ENCODE results near the gene STAU1.
"Not testable (repeated sequence)": the region's sequence is repeated elsewhere in the genome, so short reads cannot be mapped to it uniquely, and the experiment has no call there.

The STAU1 gene

DNA sequence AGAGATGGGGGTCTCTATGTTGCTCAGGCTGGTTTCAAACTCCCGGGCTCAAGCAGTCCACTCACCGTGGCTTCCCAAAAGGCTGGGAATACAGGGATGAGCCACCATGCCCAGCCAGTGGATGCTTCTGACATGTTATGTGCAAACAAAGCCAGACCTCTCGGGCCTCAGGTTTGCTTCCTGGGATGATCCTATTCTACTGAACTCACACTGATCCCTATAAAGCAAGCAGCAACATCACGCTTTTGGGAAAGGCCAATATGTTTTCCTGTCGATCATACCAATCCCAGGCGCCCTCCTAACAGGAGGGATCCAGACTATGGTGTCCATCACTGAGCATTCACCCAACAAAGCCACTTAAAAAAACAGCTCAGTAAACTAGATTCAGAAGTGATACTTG is 81.8 kb downstream of the STAU1 start:
- Histone ChIP-seq H3K4me1 (ENCODE audit: control insufficient read depth, insufficient read depth, low read length) (no peaks in the 10 kb centered on the region), H3K27me3 (replicated peaks; ENCODE audit: control insufficient read depth, insufficient read depth, low read length) (no peaks in the 10 kb centered on the region), H3K4me3 (ENCODE audit: low read length) (no peak overlapping the region), H3K9ac (ENCODE audit: low read length) (no peak overlapping the region), H3K36me3 (ENCODE audit: control insufficient read depth, insufficient read depth, low read length, severe bottlenecking) (peaks cover 37% of the 10 kb centered on the region), H3K9me3 (ENCODE audit: control insufficient read depth, low read length) (no peaks in the 10 kb centered on the region)
- DNase-seq (ENCODE audit: low read depth), result no peak

- H3K9me3 ChIP-seq (ENCODE audit: control insufficient read depth, low read length); H3K27me3 ChIP-seq (replicated peaks; ENCODE audit: control insufficient read depth, insufficient read depth, low read length); H3K4me3 ChIP-seq (ENCODE audit: low read length); H3K4me1 ChIP-seq (ENCODE audit: control insufficient read depth, insufficient read depth, low read length); H3K9ac ChIP-seq (ENCODE audit: low read length); DNase-seq (ENCODE audit: low read depth): not testable (repeated sequence)
- H3K36me3 ChIP-seq (ENCODE audit: control insufficient read depth, insufficient read depth, low read length, severe bottlenecking), result peaks cover 45% of the 10 kb centered on the region
Measured at GRCh38 chr20:49104979-49105547, 83.1 kb downstream of the STAU1 start.

- Histone ChIP-seq H3K9me3 (ENCODE audit: control insufficient read depth, low read length) (no peaks in the 10 kb centered on the region), H3K36me3 (ENCODE audit: control insufficient read depth, insufficient read depth, low read length, severe bottlenecking) (peaks cover 45% of the 10 kb centered on the region), H3K9ac (ENCODE audit: low read length) (no peak overlapping the region), H3K27me3 (replicated peaks; ENCODE audit: control insufficient read depth, insufficient read depth, low read length) (no peaks in the 10 kb centered on the region), H3K4me1 (ENCODE audit: control insufficient read depth, insufficient read depth, low read length) (no peaks in the 10 kb centered on the region), H3K4me3 (ENCODE audit: low read length) (no peak overlapping the region)
- DNase-seq (ENCODE audit: low read depth), result no peak
Measured at GRCh38 chr20:49104365-49104648, 83.8 kb downstream of the STAU1 start.

GRCh38 chr20:49103647-49104364 is 84.3 kb downstream of the STAU1 start:
- DNase-seq (ENCODE audit: low read depth), result no peak
- Histone ChIP-seq H3K9ac (ENCODE audit: low read length) (no peak overlapping the region), H3K4me1 (ENCODE audit: control insufficient read depth, insufficient read depth, low read length) (no peaks in the 10 kb centered on the region), H3K27me3 (replicated peaks; ENCODE audit: control insufficient read depth, insufficient read depth, low read length) (no peaks in the 10 kb centered on the region), H3K4me3 (ENCODE audit: low read length) (no peak overlapping the region), H3K9me3 (ENCODE audit: control insufficient read depth, low read length) (no peaks in the 10 kb centered on the region), H3K36me3 (ENCODE audit: control insufficient read depth, insufficient read depth, low read length, severe bottlenecking) (peaks cover 49% of the 10 kb centered on the region)

GRCh38 chr20:49103019-49103418 is 85.1 kb downstream of the STAU1 start:
- no peaks in the 10 kb centered on the region for H3K4me1 ChIP-seq (ENCODE audit: control insufficient read depth, insufficient read depth, low read length)
- H3K9ac ChIP-seq (ENCODE audit: low read length), result no peak overlapping the region
- DNase-seq (ENCODE audit: low read depth), result no peak
- no peaks in the 10 kb centered on the region for H3K27me3 ChIP-seq (replicated peaks; ENCODE audit: control insufficient read depth, insufficient read depth, low read length)
- no peak overlapping the region for H3K4me3 ChIP-seq (ENCODE audit: low read length)
- no peaks in the 10 kb centered on the region for H3K9me3 ChIP-seq (ENCODE audit: control insufficient read depth, low read length)
- H3K36me3 ChIP-seq (ENCODE audit: control insufficient read depth, insufficient read depth, low read length, severe bottlenecking), result peaks cover 54% of the 10 kb centered on the region

DNA sequence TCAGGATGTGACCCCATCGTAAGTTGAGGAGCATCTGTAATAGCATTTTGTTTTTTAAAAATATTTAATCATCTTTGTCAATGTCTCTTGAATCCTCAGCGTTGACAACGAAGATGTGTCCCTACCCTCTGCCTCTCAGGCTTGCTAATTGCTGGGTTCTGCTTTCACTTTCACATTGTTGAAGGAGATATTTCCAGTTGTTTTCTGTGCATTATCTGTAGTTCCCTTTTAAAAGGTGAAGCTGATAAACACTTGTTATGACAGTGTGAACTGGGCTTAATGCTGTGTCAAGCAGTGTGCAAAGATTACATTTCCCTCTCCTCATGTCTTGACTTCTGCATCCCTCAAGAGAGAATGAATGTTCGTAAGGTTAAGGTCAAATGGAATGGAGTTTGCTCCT is 87.2 kb downstream of the STAU1 start:
- H3K36me3 ChIP-seq (ENCODE audit: control insufficient read depth, insufficient read depth, low read length, severe bottlenecking), result peaks cover 68% of the 10 kb centered on the region
- H3K4me1 ChIP-seq (ENCODE audit: control insufficient read depth, insufficient read depth, low read length), result no peaks in the 10 kb centered on the region
- DNase-seq (ENCODE audit: low read depth), result peak; percentile 13

DNA sequence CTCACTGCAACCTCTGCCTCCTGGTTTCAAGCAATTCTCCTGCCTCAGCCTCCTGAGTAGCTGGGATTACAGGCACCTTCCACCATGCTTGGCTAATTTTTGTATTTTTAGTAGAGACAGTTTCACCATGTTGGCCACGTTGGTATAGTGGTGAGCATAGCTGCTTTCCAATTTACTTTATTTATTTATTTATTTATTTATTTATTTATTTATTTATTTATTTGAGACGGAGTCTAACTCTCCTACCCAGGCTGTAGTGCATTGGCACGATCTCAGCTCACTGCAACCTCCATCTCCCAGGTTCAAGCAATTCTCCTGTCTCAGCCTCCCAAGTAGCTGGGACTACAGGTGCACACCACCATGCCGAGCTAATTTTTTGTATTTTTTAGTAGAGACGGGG is 87.8 kb downstream of the STAU1 start:
- not testable (repeated sequence) for H3K4me1 ChIP-seq (ENCODE audit: control insufficient read depth, insufficient read depth, low read length); DNase-seq (ENCODE audit: low read depth); H3K27me3 ChIP-seq (replicated peaks; ENCODE audit: control insufficient read depth, insufficient read depth, low read length); H3K9me3 ChIP-seq (ENCODE audit: control insufficient read depth, low read length); H3K9ac ChIP-seq (ENCODE audit: low read length); H3K4me3 ChIP-seq (ENCODE audit: low read length)
- peaks cover 75% of the 10 kb centered on the region for H3K36me3 ChIP-seq (ENCODE audit: control insufficient read depth, insufficient read depth, low read length, severe bottlenecking)

More for the DNA sequence above, 87.2 kb downstream of the STAU1 start:
- Histone ChIP-seq H3K9ac (ENCODE audit: low read length) (no peak overlapping the region), H3K27me3 (replicated peaks; ENCODE audit: control insufficient read depth, insufficient read depth, low read length) (no peaks in the 10 kb centered on the region), H3K4me3 (ENCODE audit: low read length) (no peak overlapping the region), H3K9me3 (ENCODE audit: control insufficient read depth, low read length) (no peaks in the 10 kb centered on the region)

DNA sequence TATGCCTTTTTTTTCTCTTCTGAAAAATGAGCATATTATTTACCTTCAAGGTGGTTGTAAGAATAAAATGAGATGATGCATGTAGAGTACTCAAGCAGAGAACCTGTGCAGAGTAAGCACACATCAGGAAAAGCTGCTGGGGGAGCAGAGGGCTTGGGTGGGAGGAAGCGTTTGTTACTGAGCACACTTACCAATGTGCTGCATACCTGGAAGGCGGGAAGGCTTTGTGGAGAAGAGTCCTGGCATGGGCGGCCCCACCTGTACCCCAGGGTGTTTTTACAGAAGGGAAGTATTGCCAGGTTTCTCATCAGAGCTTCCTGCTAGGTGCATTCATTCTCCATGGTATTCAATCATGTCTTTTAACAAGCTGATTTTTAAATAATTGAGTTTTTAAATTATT is 89.1 kb downstream of the STAU1 start:
- peaks cover 82% of the 10 kb centered on the region for H3K36me3 ChIP-seq (ENCODE audit: control insufficient read depth, insufficient read depth, low read length, severe bottlenecking)

DNA sequence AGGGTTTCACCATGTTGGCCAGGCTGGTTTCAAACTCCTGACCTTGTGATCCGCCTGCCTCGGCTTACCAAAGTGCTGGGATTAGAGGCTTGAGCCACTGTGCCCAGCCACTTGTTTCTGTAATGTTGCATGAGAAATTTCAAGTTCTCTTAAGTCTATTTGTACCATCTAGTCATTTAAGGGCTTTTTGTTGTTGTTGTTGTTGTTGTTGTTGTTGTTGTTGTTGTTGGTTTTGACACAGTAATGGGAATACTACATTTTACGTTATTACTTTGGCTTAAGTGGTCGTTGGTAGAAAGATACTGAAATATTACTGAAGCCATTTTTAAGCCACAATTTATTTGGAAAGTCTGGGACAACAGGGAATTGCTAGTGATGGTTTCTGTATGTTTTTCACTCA is 90.0 kb downstream of the STAU1 start:
- H3K36me3 ChIP-seq (ENCODE audit: control insufficient read depth, insufficient read depth, low read length, severe bottlenecking), result peaks cover 77% of the 10 kb centered on the region

More for the DNA sequence above, 89.1 kb downstream of the STAU1 start:
- Histone ChIP-seq H3K4me3 (ENCODE audit: low read length) (no peak overlapping the region), H3K9me3 (ENCODE audit: control insufficient read depth, low read length) (no peaks in the 10 kb centered on the region), H3K4me1 (ENCODE audit: control insufficient read depth, insufficient read depth, low read length) (no peaks in the 10 kb centered on the region), H3K9ac (ENCODE audit: low read length) (no peak overlapping the region), H3K27me3 (replicated peaks; ENCODE audit: control insufficient read depth, insufficient read depth, low read length) (no peaks in the 10 kb centered on the region)
- no peak for DNase-seq (ENCODE audit: low read depth)

DNA sequence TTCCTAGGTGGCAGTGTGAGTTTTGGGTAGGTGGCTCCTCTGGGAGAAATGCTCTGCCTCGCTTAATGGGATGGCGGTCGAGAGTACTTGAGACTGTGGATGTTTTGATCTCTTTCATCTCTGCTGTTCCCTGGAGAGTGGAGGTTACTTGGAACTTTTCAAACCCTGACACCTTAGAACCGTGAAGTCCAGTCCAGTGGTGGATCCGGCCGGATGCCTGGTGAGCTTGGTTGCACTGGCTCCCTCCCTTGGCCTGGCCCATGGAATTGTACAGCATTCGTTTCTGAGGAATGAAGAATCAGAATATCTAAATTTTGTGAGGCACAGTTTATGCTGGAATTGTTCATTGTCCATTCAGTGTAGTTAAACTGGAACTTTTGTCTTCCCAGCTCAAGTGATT is 91.0 kb downstream of the STAU1 start:
- no peak overlapping the region for H3K4me3 ChIP-seq (ENCODE audit: low read length)
- H3K4me1 ChIP-seq (ENCODE audit: control insufficient read depth, insufficient read depth, low read length), result no peaks in the 10 kb centered on the region
- no peaks in the 10 kb centered on the region for H3K27me3 ChIP-seq (replicated peaks; ENCODE audit: control insufficient read depth, insufficient read depth, low read length)
- H3K9ac ChIP-seq (ENCODE audit: low read length), result no peak overlapping the region
- no peak for DNase-seq (ENCODE audit: low read depth)
- H3K36me3 ChIP-seq (ENCODE audit: control insufficient read depth, insufficient read depth, low read length, severe bottlenecking), result peaks cover 77% of the 10 kb centered on the region
- no peaks in the 10 kb centered on the region for H3K9me3 ChIP-seq (ENCODE audit: control insufficient read depth, low read length)

More for the DNA sequence above, 90.0 kb downstream of the STAU1 start:
- DNase-seq (ENCODE audit: low read depth), result no peak
- H3K27me3 ChIP-seq (replicated peaks; ENCODE audit: control insufficient read depth, insufficient read depth, low read length), result no peaks in the 10 kb centered on the region
- H3K4me3 ChIP-seq (ENCODE audit: low read length), result no peak overlapping the region
- no peaks in the 10 kb centered on the region for H3K9me3 ChIP-seq (ENCODE audit: control insufficient read depth, low read length)
- no peaks in the 10 kb centered on the region for H3K4me1 ChIP-seq (ENCODE audit: control insufficient read depth, insufficient read depth, low read length)
- H3K9ac ChIP-seq (ENCODE audit: low read length), result no peak overlapping the region

- Histone ChIP-seq H3K9ac (ENCODE audit: low read length) (no peak overlapping the region), H3K27me3 (replicated peaks; ENCODE audit: control insufficient read depth, insufficient read depth, low read length) (no peaks in the 10 kb centered on the region), H3K9me3 (ENCODE audit: control insufficient read depth, low read length) (no peaks in the 10 kb centered on the region), H3K36me3 (ENCODE audit: control insufficient read depth, insufficient read depth, low read length, severe bottlenecking) (peaks cover 79% of the 10 kb centered on the region), H3K4me1 (ENCODE audit: control insufficient read depth, insufficient read depth, low read length) (no peaks in the 10 kb centered on the region), H3K4me3 (ENCODE audit: low read length) (no peak overlapping the region)
- no peak for DNase-seq (ENCODE audit: low read depth)
Measured at GRCh38 chr20:49096203-49096730, 91.9 kb downstream of the STAU1 start.

DNA sequence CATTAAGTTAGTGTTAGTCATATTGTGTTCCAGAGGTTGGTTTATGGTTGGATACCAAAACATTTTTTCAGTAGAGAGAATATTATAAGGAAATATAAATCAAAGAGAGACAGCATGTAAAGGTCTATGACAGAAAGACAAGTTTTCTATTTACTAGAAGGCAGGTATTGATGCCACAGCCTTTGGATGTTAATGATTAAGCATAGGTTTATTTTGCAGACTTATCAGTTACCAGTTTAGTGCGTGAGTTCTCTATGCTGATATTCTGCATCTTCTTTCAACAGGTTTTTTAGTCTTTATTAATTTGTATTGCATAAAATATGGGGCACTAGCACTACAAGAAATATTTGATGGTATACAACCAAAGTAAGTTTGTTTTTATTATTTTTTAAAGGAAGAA is 96.4 kb downstream of the STAU1 start:
- no peaks in the 10 kb centered on the region for H3K9me3 ChIP-seq (ENCODE audit: control insufficient read depth, low read length)
- H3K9ac ChIP-seq (ENCODE audit: low read length), result no peak overlapping the region
- H3K36me3 ChIP-seq (ENCODE audit: control insufficient read depth, insufficient read depth, low read length, severe bottlenecking), result peaks cover 91% of the 10 kb centered on the region
- H3K4me3 ChIP-seq (ENCODE audit: low read length), result no peak overlapping the region
- no peak for DNase-seq (ENCODE audit: low read depth)
- no peaks in the 10 kb centered on the region for H3K4me1 ChIP-seq (ENCODE audit: control insufficient read depth, insufficient read depth, low read length)
- no peaks in the 10 kb centered on the region for H3K27me3 ChIP-seq (replicated peaks; ENCODE audit: control insufficient read depth, insufficient read depth, low read length)
